ENCODE measurements around the gene ALDH1A2.
"Not testable (repeated sequence)": the region's sequence is repeated elsewhere in the genome, so short reads cannot be mapped to it uniquely, and the experiment has no call there.

The ALDH1A2 gene

DNA sequence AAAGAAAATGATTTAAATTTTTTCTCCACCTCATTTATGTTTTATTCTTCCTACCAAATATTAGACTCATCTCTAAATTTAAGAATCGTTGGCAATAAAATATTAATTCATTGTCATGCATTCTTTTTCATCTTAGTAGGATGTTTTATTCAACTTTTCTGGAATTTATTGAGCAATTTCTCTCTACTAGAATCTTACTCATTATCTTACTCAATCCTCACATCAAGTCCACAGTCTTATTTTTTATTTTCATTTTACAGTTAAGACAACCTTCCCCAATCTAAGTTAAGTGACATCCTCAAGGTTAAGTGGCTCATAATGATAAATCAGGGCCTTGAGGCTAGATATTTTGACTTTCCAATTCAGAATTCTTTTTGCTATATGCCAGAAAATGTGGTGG is 15.9 kb upstream of the ALDH1A2 start:
- Mint-ChIP-seq H3K4me1 (no peaks in the 10 kb centered on the region), H3K27me3 (peaks cover 12 to 33% of the 10 kb centered on the region in 2 donors), H3K27ac (no peak overlapping the region), H3K36me3 (no peaks in the 10 kb centered on the region), H3K4me3 (no peak overlapping the region), H3K9me3 (no peaks in the 10 kb centered on the region)
- ATAC-seq (replicated peaks) (no peak), DNase-seq (no peak)

DNA sequence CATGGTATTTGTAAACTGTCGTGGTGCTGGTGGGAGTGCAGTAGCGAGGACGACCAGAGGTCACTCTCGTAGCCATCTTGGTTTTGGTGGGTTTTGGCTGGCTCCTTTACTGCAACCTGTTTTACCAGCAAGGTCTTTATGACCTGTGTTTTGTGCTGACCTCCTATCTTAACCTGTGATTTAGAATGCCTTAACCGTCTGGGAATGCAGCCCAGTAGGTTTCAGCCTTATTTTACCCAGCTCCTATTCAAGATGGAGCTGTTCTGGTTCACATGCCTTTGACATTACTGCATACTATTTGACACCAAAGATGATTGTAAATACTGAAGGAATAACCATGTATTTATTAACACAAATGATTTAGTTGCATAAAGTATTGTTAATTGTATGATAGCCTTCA is 15.4 kb upstream of the ALDH1A2 start:
- not testable (repeated sequence) for ATAC-seq (replicated peaks)
- H3K27me3 Mint-ChIP-seq, result peaks cover 11 to 33% of the 10 kb centered on the region in 2 donors

DNA sequence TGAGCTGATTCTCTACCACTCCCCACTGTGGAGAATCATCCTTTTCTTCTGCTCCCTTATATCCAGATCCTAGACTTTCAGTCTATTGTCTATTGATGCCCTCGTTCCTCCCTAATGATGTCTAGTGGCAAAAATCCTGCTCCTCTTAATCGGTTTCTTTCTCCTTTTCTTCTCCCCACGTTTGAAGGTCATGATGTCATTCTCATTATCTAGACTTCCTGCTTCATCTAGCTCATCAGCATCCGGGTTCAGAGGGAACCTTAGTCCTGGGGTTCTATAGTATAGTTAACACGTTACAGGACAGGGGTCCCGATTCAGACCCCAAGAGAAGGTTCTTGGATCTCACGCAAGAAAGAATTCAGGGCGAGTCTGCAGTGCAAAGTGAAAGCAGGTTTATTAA is 14.9 kb upstream of the ALDH1A2 start:
- no peaks in the 10 kb centered on the region for H3K36me3 Mint-ChIP-seq
- no peak for ATAC-seq (replicated peaks)
- DNase-seq, result no peak
- H3K4me1 Mint-ChIP-seq, result no peaks in the 10 kb centered on the region
- no peak overlapping the region for H3K27ac Mint-ChIP-seq
- H3K27me3 Mint-ChIP-seq, result peaks cover 11 to 33% of the 10 kb centered on the region in 2 donors
- H3K4me3 Mint-ChIP-seq, result no peak overlapping the region
- H3K9me3 Mint-ChIP-seq, result no peaks in the 10 kb centered on the region

More for the DNA sequence above, 15.4 kb upstream of the ALDH1A2 start:
- DNase-seq, H3K9me3 Mint-ChIP-seq, H3K36me3 Mint-ChIP-seq, H3K4me1 Mint-ChIP-seq, H3K4me3 Mint-ChIP-seq, H3K27ac Mint-ChIP-seq: not testable (repeated sequence)

DNA sequence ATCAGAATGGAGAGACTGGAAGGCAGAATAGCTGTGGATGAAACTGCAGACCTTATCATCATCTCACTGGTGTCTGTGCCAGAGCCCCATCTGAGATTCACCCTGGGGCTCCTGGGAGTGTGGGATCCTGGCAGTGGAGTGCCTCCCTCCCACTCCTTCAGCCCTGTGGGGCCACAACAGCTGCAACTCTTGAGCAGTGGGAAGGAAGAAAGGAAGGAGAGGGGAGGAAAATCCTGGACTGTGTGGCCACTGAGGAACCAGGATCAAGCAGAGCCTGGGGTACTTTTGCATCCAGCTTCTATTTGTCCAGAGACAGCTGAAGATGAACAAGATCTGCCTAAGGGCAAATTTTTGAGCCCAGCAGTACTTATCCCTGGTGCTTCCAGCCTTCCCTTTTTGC is 13.1 kb upstream of the ALDH1A2 start:
- no peak overlapping the region for H3K4me3 Mint-ChIP-seq
- ATAC-seq (replicated peaks), result no peak
- peaks cover 18 to 40% of the 10 kb centered on the region in 2 donors for H3K27me3 Mint-ChIP-seq
- H3K9me3 Mint-ChIP-seq, result no peaks in the 10 kb centered on the region
- no peak overlapping the region for H3K27ac Mint-ChIP-seq
- no peaks in the 10 kb centered on the region for H3K36me3 Mint-ChIP-seq
- H3K4me1 Mint-ChIP-seq, result no peaks in the 10 kb centered on the region
- DNase-seq, result no peak

DNA sequence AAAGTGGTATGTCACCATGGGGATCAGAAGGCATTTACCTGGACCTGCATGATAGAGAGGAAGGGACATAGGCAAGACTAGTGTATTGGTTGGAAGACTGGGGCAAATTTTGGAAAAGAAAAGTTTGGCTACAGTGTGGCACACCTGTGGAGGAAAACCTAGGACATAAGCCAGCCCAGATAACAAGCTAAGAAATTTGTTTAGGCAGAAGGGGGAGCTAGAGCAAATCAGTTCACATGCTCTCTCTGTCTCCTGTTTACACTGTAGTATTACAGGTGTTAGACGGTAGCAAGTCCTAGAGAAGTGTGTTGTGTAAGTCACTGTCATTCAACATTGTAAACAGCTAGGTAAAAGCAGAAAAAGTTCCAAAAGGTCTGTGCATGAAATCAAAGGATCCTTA is 11.9 kb upstream of the ALDH1A2 start:
- DNase-seq (no peak), ATAC-seq (replicated peaks) (no peak)
- no peaks in the 10 kb centered on the region for H3K4me1 Mint-ChIP-seq
- H3K27ac Mint-ChIP-seq, result no peak overlapping the region
- no peak overlapping the region for H3K4me3 Mint-ChIP-seq
- peaks cover 21 to 35% of the 10 kb centered on the region in 2 donors for H3K27me3 Mint-ChIP-seq
- H3K9me3 Mint-ChIP-seq, result no peaks in the 10 kb centered on the region
- no peaks in the 10 kb centered on the region for H3K36me3 Mint-ChIP-seq

DNA sequence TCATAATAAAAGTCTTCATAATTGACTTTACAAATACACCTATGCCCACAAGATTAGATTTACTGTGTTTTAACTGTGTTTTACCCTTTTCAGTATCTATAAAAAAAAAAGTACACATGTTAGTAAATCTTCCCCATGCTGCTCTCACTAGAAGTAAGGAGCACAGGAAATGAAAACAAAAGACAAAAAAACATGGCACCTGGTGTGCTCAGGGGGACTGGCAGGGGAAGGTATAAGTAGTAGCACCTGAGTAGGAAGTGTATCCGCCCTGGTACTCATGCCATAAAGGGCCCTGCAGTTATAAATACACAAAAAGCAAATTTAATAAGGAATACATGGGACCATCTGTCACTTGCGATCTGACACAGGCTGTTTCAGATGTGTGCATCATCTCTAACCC is 8.9 kb upstream of the ALDH1A2 start:
- Mint-ChIP-seq H3K36me3 (no peaks in the 10 kb centered on the region), H3K4me1 (no peaks in the 10 kb centered on the region), H3K9me3 (no peaks in the 10 kb centered on the region), H3K27ac (no peak overlapping the region), H3K27me3 (peaks cover 34 to 40% of the 10 kb centered on the region in 2 donors), H3K4me3 (no peak overlapping the region)
- ATAC-seq (replicated peaks) (no peak), DNase-seq (no peak)

DNA sequence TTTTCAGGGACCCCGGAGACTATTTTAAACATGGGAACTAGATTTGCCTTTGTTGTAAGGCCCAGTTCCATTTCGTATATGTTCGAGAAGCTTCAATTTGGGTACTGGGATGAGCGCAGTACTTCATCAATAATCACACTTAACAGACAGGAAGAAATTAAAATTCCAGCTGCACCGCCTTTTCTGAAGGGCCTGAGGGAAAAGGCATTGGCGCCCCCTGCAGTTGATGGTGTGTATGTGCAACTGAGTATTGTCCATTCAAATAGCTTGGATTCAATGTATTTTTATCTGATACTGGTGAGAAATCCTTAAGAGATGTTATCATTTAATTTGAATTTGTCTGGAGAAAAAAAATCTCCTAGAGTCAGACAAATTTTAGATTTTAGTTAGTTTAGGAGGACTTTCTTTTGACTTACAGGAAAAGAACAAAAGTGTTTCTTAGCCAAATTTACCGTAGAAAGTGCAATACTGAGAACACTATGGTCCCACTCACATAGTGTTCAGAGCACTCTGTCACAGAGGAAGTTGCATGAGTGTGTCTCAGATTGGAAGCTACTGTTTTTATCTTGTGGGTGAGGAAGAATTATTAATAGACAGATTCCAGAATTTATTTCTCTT is 5.4 kb upstream of the ALDH1A2 start:
- Mint-ChIP-seq H3K4me3 (no peak overlapping the region), H3K36me3 (no peaks in the 10 kb centered on the region), H3K27me3 (peaks cover 47 to 53% of the 10 kb centered on the region in 2 donors), H3K9me3 (no peaks in the 10 kb centered on the region), H3K27ac (no peak overlapping the region), H3K4me1 (peaks cover 7% of the 10 kb centered on the region in 2 donors)
- ATAC-seq (replicated peaks) (no peak), DNase-seq (no peak)

DNA sequence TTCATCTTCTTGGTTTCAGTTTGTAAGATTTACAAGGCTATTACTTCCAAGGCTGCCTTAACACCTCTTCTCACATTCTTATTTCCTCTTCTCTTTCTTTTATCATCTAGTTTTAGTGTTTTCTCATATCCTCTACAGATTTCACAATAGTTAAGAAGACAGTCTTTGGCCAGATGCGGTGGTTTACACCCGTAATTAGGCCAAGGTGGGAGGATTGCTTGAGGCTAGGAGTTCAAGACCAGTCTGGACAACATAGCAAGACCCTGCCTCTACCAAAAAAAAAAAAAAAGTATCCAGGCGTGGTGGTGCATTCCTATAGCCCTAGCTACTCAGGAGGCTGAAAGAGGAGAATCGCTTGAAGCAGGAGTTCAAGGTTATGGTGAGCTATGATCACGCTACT is 3.5 kb upstream of the ALDH1A2 start:
- Mint-ChIP-seq H3K4me1 (peaks cover 9 to 12% of the 10 kb centered on the region in 2 donors), H3K9me3 (no peaks in the 10 kb centered on the region), H3K36me3 (no peaks in the 10 kb centered on the region), H3K27me3 (peaks cover 45 to 59% of the 10 kb centered on the region in 2 donors), H3K27ac (no peak overlapping the region), H3K4me3 (no peak overlapping the region)
- no peak for DNase-seq
- ATAC-seq (replicated peaks), result no peak

DNA sequence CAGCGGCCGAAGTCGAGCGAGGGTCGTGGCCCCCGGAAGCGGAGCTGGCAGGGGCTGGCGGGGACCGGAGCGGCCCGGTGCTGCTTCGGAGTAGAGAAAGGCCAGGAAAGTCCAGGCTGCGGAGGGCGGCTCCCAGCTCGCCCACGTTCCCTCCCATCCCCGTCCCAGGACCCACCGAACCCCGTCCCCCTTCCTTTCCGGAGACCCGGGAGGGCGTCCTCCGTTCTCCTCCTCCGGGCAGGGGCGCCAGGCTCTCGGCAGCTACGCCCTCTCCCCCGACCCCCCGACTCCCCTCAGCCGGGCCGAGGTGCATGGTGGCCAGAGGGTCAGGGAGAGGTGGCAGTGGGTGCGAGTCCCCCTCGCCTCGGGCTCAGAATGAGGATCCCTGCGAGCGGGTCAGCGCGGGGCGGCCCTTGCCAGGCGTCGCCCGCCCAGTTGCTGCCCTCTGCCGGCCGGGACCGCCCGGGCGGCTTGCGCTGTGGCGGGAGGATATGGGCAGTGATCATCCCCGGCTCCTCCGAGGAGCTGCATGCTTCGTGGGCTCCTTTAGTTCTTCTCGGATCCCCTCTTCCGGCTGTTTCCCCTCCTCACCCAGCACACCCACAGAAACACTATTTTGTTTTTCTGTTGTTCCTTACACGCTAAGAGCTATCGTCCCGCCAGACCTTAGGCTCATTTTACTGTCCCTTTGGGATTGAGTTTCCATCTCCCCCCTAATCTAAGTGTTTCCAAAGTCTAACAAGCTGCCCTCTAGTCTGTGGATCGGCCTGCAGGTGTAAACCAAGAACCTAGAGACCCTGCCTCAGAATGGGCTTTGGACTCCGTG is 744 bp upstream of the ALDH1A2 start:
- Mint-ChIP-seq H3K36me3 (no peaks in the 10 kb centered on the region), H3K9me3 (no peaks in the 10 kb centered on the region), H3K27ac (no peak overlapping the region), H3K4me1 (peaks cover 9 to 12% of the 10 kb centered on the region in 2 donors), H3K4me3 (peak overlapping the region; percentile 30 to 42), H3K27me3 (peaks cover 46 to 72% of the 10 kb centered on the region in 2 donors)
- ATAC-seq (replicated peaks) (peak; percentile 90 to 96), DNase-seq (peak; percentile 28)

DNA sequence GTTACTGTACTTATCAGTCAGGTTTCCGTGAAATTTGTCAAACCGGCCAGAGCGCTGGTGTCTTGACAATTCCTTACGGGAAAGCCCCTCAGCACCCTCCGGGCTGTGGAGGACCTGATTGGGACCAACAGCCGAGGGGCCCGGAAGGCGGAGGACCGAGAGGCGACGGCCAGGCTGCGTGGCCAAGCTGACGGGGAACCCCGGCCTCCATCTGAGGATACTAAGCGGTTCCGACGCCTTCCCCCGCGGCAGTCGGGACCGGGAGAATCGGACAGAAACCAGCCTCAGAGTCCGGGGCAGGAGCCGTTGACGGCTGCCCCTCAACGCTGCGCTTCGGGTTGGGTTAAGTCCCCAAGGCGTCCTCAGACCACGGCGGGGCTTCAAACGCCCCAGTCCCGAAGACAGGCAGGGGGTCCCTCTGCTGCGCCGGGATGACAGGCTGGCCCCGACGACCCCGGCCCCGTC is 499 bp downstream of the ALDH1A2 start:
- Mint-ChIP-seq H3K27me3 (peaks cover 45 to 70% of the 10 kb centered on the region in 2 donors), H3K27ac (no peak overlapping the region), H3K4me1 (peaks cover 9 to 12% of the 10 kb centered on the region in 2 donors)

DNA sequence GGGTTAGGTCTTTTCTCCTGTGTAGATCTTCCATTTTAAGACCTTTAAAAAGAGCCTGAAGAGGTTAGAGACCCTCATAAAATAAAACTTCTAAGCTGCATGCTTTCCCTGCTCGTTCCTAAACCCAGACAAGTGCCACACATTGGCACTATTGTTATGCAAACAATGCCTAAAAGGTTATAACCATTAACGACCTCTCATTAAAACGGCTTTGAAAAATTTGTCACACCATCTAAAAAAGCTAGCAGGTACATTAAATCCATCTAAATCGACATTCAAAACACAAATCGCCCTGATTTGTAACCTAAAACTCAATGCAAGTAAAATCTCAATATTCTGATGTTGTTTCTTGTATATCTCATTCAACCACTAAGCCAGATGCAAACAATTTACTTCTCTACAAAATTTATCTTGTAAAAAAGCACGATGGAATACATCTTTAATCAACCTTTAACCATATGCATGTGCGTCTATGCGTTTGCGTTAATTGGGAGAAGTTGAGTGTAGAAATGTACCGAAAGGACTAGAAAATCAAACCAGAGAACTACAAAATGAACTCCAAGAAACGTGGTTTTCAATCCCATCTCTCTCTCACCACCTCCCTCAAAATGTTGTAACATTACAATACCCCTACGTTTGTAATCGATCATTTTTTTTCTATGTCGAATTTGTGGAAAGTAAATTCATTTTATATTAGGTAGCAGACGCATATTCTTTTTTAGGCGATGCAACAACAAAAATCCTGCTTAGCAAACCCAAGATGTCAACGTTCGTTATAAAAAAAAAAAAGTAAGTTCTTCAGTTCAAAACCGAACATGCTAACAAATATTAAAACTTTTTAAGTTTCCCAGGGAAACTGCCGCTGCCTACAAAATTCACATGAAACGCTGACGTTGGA is 1.2 kb downstream of the ALDH1A2 start:
- Mint-ChIP-seq H3K4me3 (no peak overlapping the region), H3K9me3 (no peaks in the 10 kb centered on the region), H3K27me3 (peaks cover 45 to 70% of the 10 kb centered on the region in 2 donors), H3K4me1 (peaks cover 9 to 12% of the 10 kb centered on the region in 2 donors), H3K36me3 (no peaks in the 10 kb centered on the region), H3K27ac (no peak overlapping the region)
- no peak for DNase-seq
- no peak for ATAC-seq (replicated peaks)

More for the DNA sequence above, 499 bp downstream of the ALDH1A2 start:
- Mint-ChIP-seq H3K9me3 (no peaks in the 10 kb centered on the region), H3K4me3 (peak overlapping the region in 1 of 2 donors; percentile 64), H3K36me3 (no peaks in the 10 kb centered on the region)
- DNase-seq, result no peak
- no peak for ATAC-seq (replicated peaks)

DNA sequence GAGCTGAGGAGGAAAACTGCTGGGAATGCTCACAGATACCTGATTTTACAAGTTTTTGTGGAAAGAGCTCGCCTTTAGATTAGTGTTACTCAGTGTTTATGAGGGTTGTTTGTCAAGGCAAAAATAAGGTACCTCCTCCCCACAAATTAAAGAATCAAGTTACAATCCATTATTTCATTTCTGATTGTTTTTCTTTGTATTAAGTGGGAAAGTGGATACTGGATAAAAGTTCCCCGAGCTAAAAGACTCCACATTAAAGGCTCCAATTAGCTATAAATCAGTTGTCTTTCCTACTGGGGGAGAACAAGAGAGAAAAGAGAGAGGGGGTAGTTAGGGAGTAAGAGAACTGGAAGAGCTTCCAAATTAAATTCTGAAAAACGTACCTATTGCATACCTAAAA is 1.9 kb downstream of the ALDH1A2 start:
- H3K4me1 Mint-ChIP-seq, result peaks cover 9 to 12% of the 10 kb centered on the region in 2 donors
- DNase-seq (no peak), ATAC-seq (replicated peaks) (no peak)
- H3K27me3 Mint-ChIP-seq, result peaks cover 41 to 68% of the 10 kb centered on the region in 2 donors
- no peaks in the 10 kb centered on the region for H3K36me3 Mint-ChIP-seq
- H3K4me3 Mint-ChIP-seq, result no peak overlapping the region
- no peaks in the 10 kb centered on the region for H3K9me3 Mint-ChIP-seq
- no peak overlapping the region for H3K27ac Mint-ChIP-seq

DNA sequence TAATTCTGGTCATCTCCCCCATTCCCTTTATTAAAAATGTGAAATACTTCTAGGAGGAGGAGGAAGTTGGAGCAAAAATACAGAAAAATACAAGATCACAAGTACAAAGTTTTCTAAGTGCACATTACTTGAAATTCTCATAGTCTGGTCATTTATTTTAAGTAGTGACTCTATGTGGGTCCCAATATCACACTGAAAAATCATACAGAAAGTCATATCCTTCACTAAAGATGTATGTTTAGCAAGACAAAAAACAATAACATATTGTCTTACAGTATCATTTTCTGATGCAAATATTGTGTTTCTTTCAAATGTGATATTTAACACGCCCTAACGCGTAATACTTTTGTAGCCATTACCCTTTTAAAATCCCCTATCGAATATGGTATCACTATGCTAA is 2.5 kb downstream of the ALDH1A2 start:
- Mint-ChIP-seq H3K27ac (no peak overlapping the region), H3K4me1 (peaks cover 11 to 12% of the 10 kb centered on the region in 2 donors), H3K36me3 (no peaks in the 10 kb centered on the region), H3K27me3 (peaks cover 36 to 68% of the 10 kb centered on the region in 2 donors), H3K9me3 (no peaks in the 10 kb centered on the region), H3K4me3 (no peak overlapping the region)
- DNase-seq (no peak), ATAC-seq (replicated peaks) (no peak)

DNA sequence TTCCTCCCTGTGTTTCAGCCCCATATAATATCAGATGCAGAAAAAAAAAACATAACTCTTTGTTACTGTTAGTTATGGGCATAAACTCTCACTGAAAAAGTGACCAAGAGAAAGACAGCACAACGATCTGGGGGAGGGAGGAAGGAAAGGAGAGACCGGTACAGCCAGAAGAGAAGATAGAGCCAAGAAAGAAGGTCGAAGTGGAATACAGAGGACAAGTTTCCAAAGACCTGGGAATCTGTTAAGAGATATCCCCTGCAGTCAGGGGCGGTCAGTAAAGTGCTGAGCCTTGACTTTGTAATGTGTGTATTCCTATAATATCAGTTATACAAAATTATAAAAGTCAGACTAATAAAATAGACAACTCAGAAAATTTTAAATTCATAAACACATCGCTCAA is 3.3 kb downstream of the ALDH1A2 start:
- Mint-ChIP-seq H3K27ac (no peak overlapping the region), H3K9me3 (no peaks in the 10 kb centered on the region), H3K27me3 (peaks cover 28 to 67% of the 10 kb centered on the region in 2 donors), H3K36me3 (no peaks in the 10 kb centered on the region), H3K4me1 (peaks cover 12% of the 10 kb centered on the region in 2 donors), H3K4me3 (no peak overlapping the region)
- ATAC-seq (replicated peaks), result no peak
- DNase-seq, result no peak

All from stimulated activated naive B cell treated with anti-CD40 and anti-IgM and Interleukin-4, amounts not matched to agents 10 μg/mL and 1 μg/mL and 100 μg/mL, for 72 hours (primary cell).